Measurements from ENCODE around the gene TRAPPC3L.

DNA sequence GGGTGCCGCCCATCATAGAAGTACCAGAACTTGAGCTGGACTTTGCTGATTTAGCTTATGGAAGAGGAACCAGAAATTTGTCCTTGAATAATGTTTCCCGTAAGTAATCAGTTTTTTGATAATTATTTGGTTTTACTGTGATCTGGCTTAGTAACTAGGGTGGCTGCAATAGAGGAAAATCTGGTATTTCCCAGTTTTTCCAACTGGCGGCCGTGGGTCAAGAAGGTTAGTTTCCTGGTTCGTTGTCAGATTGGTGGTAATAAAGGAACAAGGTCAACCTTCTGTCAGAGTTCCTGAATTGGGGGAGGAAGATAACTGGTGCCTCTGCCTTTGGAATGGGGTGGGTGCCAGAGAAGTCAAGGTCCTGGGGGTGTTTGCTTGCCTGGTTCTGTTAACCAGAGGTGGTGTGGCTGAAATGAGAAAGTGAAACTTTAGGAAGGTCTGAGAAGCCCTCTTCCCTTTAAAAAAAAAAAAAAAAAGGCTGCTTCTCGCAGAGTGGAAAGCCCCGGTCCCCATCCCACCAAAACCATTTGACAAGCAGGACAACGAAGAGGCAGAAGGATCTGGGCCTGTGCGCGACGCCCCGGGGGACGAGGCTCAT is 84.1 kb downstream of the TRAPPC3L start, which contains the start of gene CALHM6:
- TF ChIP-seq, protein P1, sequence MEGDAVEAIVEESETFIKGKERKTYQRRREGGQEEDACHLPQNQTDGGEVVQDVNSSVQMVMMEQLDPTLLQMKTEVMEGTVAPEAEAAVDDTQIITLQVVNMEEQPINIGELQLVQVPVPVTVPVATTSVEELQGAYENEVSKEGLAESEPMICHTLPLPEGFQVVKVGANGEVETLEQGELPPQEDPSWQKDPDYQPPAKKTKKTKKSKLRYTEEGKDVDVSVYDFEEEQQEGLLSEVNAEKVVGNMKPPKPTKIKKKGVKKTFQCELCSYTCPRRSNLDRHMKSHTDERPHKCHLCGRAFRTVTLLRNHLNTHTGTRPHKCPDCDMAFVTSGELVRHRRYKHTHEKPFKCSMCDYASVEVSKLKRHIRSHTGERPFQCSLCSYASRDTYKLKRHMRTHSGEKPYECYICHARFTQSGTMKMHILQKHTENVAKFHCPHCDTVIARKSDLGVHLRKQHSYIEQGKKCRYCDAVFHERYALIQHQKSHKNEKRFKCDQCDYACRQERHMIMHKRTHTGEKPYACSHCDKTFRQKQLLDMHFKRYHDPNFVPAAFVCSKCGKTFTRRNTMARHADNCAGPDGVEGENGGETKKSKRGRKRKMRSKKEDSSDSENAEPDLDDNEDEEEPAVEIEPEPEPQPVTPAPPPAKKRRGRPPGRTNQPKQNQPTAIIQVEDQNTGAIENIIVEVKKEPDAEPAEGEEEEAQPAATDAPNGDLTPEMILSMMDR (IDR thresholded peaks at IDR 0.05; ENCODE audit: borderline replicate concordance, extremely low read depth, low read length, poor library complexity, severe bottlenecking): no peak
- no peak for TF ChIP-seq EZH2 (IDR thresholded peaks at IDR 0.05; ENCODE audit: borderline replicate concordance, low read depth, low read length, severe bottlenecking)
